ENCODE results near the gene LPCAT3.

DNA sequence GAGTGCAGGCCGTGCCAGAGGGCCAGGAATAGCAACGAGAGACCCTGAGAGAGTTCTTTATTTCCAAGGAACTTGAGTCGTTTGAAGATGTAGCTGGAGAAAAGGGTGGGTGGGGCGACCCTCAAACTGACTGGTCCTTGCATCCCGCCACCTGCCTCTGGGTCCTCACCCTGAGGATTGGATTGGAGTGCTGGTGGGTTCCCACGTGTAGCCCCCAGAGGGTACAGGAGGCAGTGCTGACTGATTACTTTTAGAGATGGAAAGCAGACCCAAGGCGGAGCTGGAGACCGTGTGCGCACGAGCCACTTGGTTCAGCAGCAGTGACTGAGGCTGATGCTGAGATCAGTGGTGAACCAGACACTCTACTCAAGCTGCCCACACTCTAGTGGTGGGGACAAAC lies 40.6 kb downstream of the LPCAT3 start:
- TF ChIP-seq FOS (IDR thresholded peaks at IDR 0.05; ENCODE audit: low read depth, low read length) (no peak), CTCF (conservative IDR thresholded peaks at IDR 0.05; ENCODE audit: low read depth, low read length) (no peak)

Measured in IMR-90 (cell line).